ENCODE measurements around the gene MVB12B. TPM values are rescaled to one million over a fixed set of nuclear protein-coding genes. Genes with fewer than 3 reads are reported as not detected.
A peak's percentile ranks its signal among the peaks of the same experiment; 100 is the strongest.

The MVB12B gene
- total and polyA plus RNA-seq, 2 of the 13 experiments (the other 11 are each of a cell fraction or from before 2014, with no cell fraction given) = 12.1 to 30.1 TPM

DNA sequence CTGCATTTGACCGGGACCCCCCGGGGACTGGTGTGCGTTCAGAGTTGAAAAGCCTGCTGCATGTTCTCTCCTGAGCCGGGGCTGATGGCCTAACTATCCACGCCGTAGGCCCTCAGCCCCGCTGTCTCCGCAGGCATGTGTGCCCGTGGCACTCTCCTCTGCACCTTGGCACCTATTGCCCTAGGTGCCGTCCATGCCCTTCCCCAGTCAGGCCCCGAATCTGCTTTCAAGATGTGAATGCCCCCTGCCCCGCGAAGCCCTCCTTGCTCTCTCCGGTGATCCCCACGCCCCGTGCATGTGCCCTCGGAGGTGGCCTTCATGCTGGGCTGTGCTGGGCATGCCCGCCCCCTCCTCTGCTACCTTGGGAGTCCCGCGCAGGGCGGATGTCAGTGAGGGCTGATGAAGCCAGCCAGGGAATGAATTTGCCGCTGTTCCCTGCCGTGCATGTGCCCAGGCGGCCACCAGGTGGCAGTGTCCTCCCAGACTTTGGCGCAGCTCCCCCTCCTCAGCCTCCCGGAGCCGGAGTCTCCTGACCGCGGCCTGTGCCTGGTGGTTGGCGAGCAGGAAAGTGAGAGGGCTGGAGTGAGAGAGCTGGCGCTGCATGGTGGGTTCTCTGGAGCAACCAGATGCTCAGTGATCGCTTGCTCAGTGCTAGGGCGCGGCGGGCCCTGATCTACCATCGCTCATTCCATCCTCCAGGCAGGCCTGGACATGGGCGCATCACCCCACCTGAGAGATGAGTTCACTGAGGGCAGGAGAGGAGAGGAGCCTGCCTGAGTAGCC is 174.2 kb downstream of the MVB12B start:
- intact Hi-C loops (cut with micrococcal nuclease; ENCODE audit: unreplicated experiment) = loop anchor here (1.0 kb wide), 2 partner anchors 27 to 58 kb away; no protein-coding TSS in a partner anchor
- no peaks in the 10 kb centered on the region for H3K27me3 ChIP-seq (ENCODE audit: control insufficient read depth in 1 of 2, insufficient read depth in 2 of 2, low read length in 2 of 2)
- peak; percentile 69 for DNase-seq (ENCODE audit: low spot score)
- 47% methylated on average over 22 of the region's 37 CpGs for WGBS (ENCODE audit: low lambda C conversion rate)
- H4K20me1 ChIP-seq (ENCODE audit: insufficient read depth, low read length) = peaks cover 7% of the 10 kb centered on the region; the same call in 1 of the 2 replicates
- H3K4me3 ChIP-seq (replicated peaks in 1 of 3; ENCODE audit: insufficient read depth in 1 of 3, low read depth in 2 of 3, low read length in 3 of 3) = no peak overlapping the region; a peak in 1 of 6 replicates
- no TSS peak for BruUV-seq (replicated peaks)
- H3K36me3 ChIP-seq (replicated peaks in 1 of 2; ENCODE audit: control insufficient read depth in 1 of 2, insufficient read depth in 2 of 2, low read length in 2 of 2) = peaks cover 4 to 7% of the 10 kb centered on the region in 2 experiments; a peak in 2 of 5 replicates
- peaks cover 32% of the 10 kb centered on the region for H3K4me1 ChIP-seq (ENCODE audit: insufficient read depth, low read length)
- no peaks in the 10 kb centered on the region for H3K79me2 ChIP-seq (ENCODE audit: insufficient read depth, low read length)
- no peak overlapping the region for H3K9ac ChIP-seq (ENCODE audit: insufficient read depth, low read depth, low read length)
- H2AFZ ChIP-seq (ENCODE audit: low read length) = no peak overlapping the region
- ChIA-PET POLR2A (no interaction called here), CTCF (ENCODE audit: low intra/inter-chr PET ratio, low total read pairs) (interaction anchor here (1.3 to 4.4 kb wide), 2 partner anchors 10 to 57 kb away, joined by 4 to 79 read pairs; no protein-coding TSS in a partner anchor)
- H3K4me2 ChIP-seq (ENCODE audit: low read depth, low read length) = no peak overlapping the region
- FAIRE-seq = peak; percentile 67
- no peaks in the 10 kb centered on the region for H3K9me3 ChIP-seq (ENCODE audit: low read length)
- in situ Hi-C loops (cut with HindIII; ENCODE audit: extremely low pct_ligation_motif_present, low pct_unique_long_range_greater_than_20kb) = loop anchor here (5.0 kb wide), 1 partner anchor 57 kb away; no protein-coding TSS in a partner anchor
- peak; percentile 76 for ATAC-seq
- H3K27ac ChIP-seq (ENCODE audit: extremely low read length, insufficient read depth, low read length) = no peak overlapping the region
- TF ChIP-seq ZNF709 (CRISPR knock-in tag; IDR thresholded peaks at IDR 0.05) = no peak
- TF ChIP-seq ZNF782 (CRISPR knock-in tag; IDR thresholded peaks at IDR 0.05; ENCODE audit: borderline replicate concordance) = no peak
- no peak for TF ChIP-seq FOXP1 (IDR thresholded peaks at IDR 0.05)
- no peak for TF ChIP-seq FOXP1 (CRISPR knock-in tag; IDR thresholded peaks at IDR 0.05)
- TF ChIP-seq, protein P1, sequence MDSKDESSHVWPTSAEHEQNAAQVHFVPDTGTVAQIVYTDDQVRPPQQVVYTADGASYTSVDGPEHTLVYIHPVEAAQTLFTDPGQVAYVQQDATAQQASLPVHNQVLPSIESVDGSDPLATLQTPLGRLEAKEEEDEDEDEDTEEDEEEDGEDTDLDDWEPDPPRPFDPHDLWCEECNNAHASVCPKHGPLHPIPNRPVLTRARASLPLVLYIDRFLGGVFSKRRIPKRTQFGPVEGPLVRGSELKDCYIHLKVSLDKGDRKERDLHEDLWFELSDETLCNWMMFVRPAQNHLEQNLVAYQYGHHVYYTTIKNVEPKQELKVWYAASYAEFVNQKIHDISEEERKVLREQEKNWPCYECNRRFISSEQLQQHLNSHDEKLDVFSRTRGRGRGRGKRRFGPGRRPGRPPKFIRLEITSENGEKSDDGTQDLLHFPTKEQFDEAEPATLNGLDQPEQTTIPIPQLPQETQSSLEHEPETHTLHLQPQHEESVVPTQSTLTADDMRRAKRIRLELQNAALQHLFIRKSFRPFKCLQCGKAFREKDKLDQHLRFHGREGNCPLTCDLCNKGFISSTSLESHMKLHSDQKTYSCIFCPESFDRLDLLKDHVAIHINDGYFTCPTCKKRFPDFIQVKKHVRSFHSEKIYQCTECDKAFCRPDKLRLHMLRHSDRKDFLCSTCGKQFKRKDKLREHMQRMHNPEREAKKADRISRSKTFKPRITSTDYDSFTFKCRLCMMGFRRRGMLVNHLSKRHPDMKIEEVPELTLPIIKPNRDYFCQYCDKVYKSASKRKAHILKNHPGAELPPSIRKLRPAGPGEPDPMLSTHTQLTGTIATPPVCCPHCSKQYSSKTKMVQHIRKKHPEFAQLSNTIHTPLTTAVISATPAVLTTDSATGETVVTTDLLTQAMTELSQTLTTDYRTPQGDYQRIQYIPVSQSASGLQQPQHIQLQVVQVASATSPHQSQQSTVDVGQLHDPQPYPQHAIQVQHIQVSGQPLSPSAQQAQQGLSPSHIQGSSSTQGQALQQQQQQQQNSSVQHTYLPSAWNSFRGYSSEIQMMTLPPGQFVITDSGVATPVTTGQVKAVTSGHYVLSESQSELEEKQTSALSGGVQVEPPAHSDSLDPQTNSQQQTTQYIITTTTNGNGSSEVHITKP (CRISPR knock-in tag; IDR thresholded peaks at IDR 0.05; ENCODE audit: low read depth) = no peak
- TF ChIP-seq MAZ (IDR thresholded peaks at IDR 0.05; ENCODE audit: borderline replicate concordance, low read depth, low read length) = no peak
- TF ChIP-seq MAZ (CRISPR knock-in tag; IDR thresholded peaks at IDR 0.05; ENCODE audit: low read depth) = peak; percentile 54; the same call in 1 of the 2 replicates
- TF ChIP-seq ATAD3A (CRISPR knock-in tag; IDR thresholded peaks at IDR 0.05) = no peak
- TF ChIP-seq XRCC5 (optimal IDR thresholded peaks at IDR 0.05; ENCODE audit: low read length) = peak; percentile 78
- 0 out of 2 replicates have a peak, but pooled peaks have one; percentile 46 for TF ChIP-seq ZNF501 (CRISPR knock-in tag; IDR thresholded peaks at IDR 0.05)
- 0 out of 2 replicates have a peak, but pooled peaks have one; percentile 18 for TF ChIP-seq ZNF891 (CRISPR knock-in tag; IDR thresholded peaks at IDR 0.05)
- no peak for TF ChIP-seq E2F2 (CRISPR knock-in tag; IDR thresholded peaks at IDR 0.05; ENCODE audit: borderline replicate concordance)
- TF ChIP-seq, protein P2, sequence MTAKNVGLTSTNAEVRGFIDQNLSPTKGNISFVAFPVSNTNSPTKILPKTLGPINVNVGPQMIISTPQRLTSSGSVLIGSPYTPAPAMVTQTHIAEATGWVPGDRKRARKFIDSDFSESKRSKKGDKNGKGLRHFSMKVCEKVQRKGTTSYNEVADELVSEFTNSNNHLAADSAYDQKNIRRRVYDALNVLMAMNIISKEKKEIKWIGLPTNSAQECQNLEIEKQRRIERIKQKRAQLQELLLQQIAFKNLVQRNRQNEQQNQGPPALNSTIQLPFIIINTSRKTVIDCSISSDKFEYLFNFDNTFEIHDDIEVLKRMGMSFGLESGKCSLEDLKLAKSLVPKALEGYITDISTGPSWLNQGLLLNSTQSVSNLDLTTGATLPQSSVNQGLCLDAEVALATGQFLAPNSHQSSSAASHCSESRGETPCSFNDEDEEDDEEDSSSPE (CRISPR knock-in tag; IDR thresholded peaks at IDR 0.05) = no peak
- no peak for TF ChIP-seq NONO (IDR thresholded peaks at IDR 0.05)
- peak; percentile 78 for TF ChIP-seq NONO (CRISPR knock-in tag; conservative IDR thresholded peaks at IDR 0.05)
- TF ChIP-seq, protein P3, sequence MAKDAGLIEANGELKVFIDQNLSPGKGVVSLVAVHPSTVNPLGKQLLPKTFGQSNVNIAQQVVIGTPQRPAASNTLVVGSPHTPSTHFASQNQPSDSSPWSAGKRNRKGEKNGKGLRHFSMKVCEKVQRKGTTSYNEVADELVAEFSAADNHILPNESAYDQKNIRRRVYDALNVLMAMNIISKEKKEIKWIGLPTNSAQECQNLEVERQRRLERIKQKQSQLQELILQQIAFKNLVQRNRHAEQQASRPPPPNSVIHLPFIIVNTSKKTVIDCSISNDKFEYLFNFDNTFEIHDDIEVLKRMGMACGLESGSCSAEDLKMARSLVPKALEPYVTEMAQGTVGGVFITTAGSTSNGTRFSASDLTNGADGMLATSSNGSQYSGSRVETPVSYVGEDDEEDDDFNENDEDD (CRISPR knock-in tag; IDR thresholded peaks at IDR 0.05; ENCODE audit: borderline replicate concordance) = peak; percentile 36; the same call in 1 of the 2 replicates
- TF ChIP-seq MAFG (CRISPR knock-in tag; IDR thresholded peaks at IDR 0.05) = no peak
- TF ChIP-seq CEBPG (CRISPR knock-in tag; IDR thresholded peaks at IDR 0.05) = 0 out of 2 replicates have a peak, but pooled peaks have one; percentile 8
